Transverse colon (tissue), 4 donors: Measurements from ENCODE around the gene ALK.

Experiments
- CTCF ChIP-seq, 5 experiments: fragments of 200-600 bp in 3 of 5; fragments of 450-650 bp in 2 of 5; sonication (generic) in 3 of 5; IDR thresholded peaks; 1 replicate in 2 of 5; 2 replicates in 3 of 5; pipeline ENCODE4 v1.5.1; 2016 to 2017; ENCODE audit warnings: antibody characterized with exemption in 5 of 5, inconsistent platforms in 3 of 5, mild to moderate bottlenecking in 2 of 5, moderate library complexity in 1 of 5
- POLR2AphosphoS5 ChIP-seq, 3 donors: sonication (generic); formaldehyde crosslinking; IDR thresholded peaks; one replicate each; pipeline ENCODE4 v1.6.1; 2016; ENCODE audit warnings: antibody characterized with exemption in 3 of 3

GRCh38 chr2:29687121-29687520 is 234.3 kb downstream of the ALK start:
- no peak for TF ChIP-seq CTCF (IDR thresholded peaks at IDR 0.05)
- no peak for TF ChIP-seq POLR2AphosphoS5 (IDR thresholded peaks at IDR 0.05)
